SK-N-SH treated with all-trans-retinoic acid at 6 μM for 48 hours (cell line): ENCODE results near the gene SC5D.

Experiments
- ATAC-seq: fragments of 200-7000 bp; cut with Tn5 transposase; 3 replicates; pipeline ENCODE4 v1.9.1; 2020; ENCODE audit warnings: mild to moderate bottlenecking, moderate library complexity
- ARNTL ChIP-seq: fragments of 450-650 bp; formaldehyde crosslinking; IDR thresholded peaks from 2 replicates; pipeline ENCODE4 v1.5.0; 2020; ENCODE audit warnings: low read depth, mild to moderate bottlenecking, moderate library complexity, borderline replicate concordance
- BACH2 ChIP-seq: fragments of 250-450 bp; sonication (Bioruptor Pico); IDR thresholded peaks from 2 replicates; pipeline ENCODE4 v1.9.0; 2021; ENCODE audit warnings: mild to moderate bottlenecking, borderline replicate concordance
- CSDC2 ChIP-seq: fragments of 250-450 bp; sonication (Bioruptor Pico); IDR thresholded peaks from 2 replicates; pipeline ENCODE4 v1.5.0; 2020; ENCODE audit warnings: mild to moderate bottlenecking, moderate library complexity
- ESRRG ChIP-seq: fragments of 250-450 bp; sonication (Bioruptor Pico); IDR thresholded peaks from 2 replicates; pipeline ENCODE4 v1.6.1; 2021; ENCODE audit warnings: mild to moderate bottlenecking
- ISL1 ChIP-seq: fragments of 250-450 bp; sonication (Bioruptor Pico); IDR thresholded peaks from 2 replicates; pipeline ENCODE4 v2.1.2; 2022; ENCODE audit warnings: mild to moderate bottlenecking, moderate library complexity
- PPARA ChIP-seq: fragments of 250-450 bp; sonication (Bioruptor Pico); IDR thresholded peaks from 2 replicates; pipeline ENCODE4 v1.5.0; 2020; ENCODE audit warnings: mild to moderate bottlenecking, borderline replicate concordance
- RARB ChIP-seq: fragments of 250-450 bp; sonication (Bioruptor Pico); IDR thresholded peaks from 2 replicates; pipeline ENCODE4 v1.8.0; 2021; ENCODE audit warnings: mild to moderate bottlenecking, moderate library complexity
- SNAI2 ChIP-seq: fragments of 250-450 bp; sonication (Bioruptor Pico); IDR thresholded peaks from 2 replicates; pipeline ENCODE4 v1.5.0; 2020; ENCODE audit warnings: mild to moderate bottlenecking, moderate library complexity
- TOX ChIP-seq: fragments of 250-450 bp; sonication (Bioruptor Pico); IDR thresholded peaks from 2 replicates; pipeline ENCODE4 v1.8.0; 2021; ENCODE audit warnings: mild to moderate bottlenecking, moderate library complexity, borderline replicate concordance
- ZC3H10 ChIP-seq: fragments of 250-450 bp; sonication (Bioruptor Pico); IDR thresholded peaks from 2 replicates; pipeline ENCODE4 v1.5.1; 2021; ENCODE audit warnings: mild to moderate bottlenecking, moderate library complexity
- ZFP3 ChIP-seq: fragments of 250-450 bp; sonication (Bioruptor Pico); IDR thresholded peaks from 2 replicates; pipeline ENCODE4 v1.5.0; 2020; ENCODE audit warnings: mild to moderate bottlenecking, moderate library complexity
- ZNF565 ChIP-seq: fragments of 450-650 bp; formaldehyde crosslinking; conservative IDR thresholded peaks from 2 replicates; pipeline ENCODE4 v1.5.0; 2020; ENCODE audit warnings: low read depth, mild to moderate bottlenecking, moderate library complexity
- ZNF8 ChIP-seq: fragments of 450-650 bp; formaldehyde crosslinking; IDR thresholded peaks from 2 replicates; pipeline ENCODE4 v1.5.0; 2020; ENCODE audit warnings: mild to moderate bottlenecking, moderate library complexity
- TF ChIP-seq, protein P1 (sequence below): fragments of 250-450 bp; sonication (Bioruptor Pico); IDR thresholded peaks from 2 replicates; pipeline ENCODE4 v1.5.1; 2021; ENCODE audit warnings: mild to moderate bottlenecking, moderate library complexity
- TF ChIP-seq, protein P2 (sequence below): fragments of 250-450 bp; sonication (Bioruptor Pico); IDR thresholded peaks from 2 replicates; pipeline ENCODE4 v1.5.1; 2020; ENCODE audit warnings: low read depth, mild to moderate bottlenecking, moderate library complexity
- TF ChIP-seq, protein P3 (sequence below): fragments of 250-450 bp; sonication (Bioruptor Pico); IDR thresholded peaks from 2 replicates; pipeline ENCODE4 v1.5.0; 2020; ENCODE audit warnings: mild to moderate bottlenecking, moderate library complexity
- TF ChIP-seq, protein P4 (sequence below): fragments of 250-450 bp; sonication (Bioruptor Pico); IDR thresholded peaks from 2 replicates; pipeline ENCODE4 v1.8.0; 2021; ENCODE audit warnings: low read depth, mild to moderate bottlenecking, moderate library complexity, borderline replicate concordance
- TF ChIP-seq, protein P5 (sequence below): fragments of 250-450 bp; sonication (Bioruptor Pico); IDR thresholded peaks from 2 replicates; pipeline ENCODE4 v1.8.0; 2020; ENCODE audit warnings: mild to moderate bottlenecking, moderate library complexity, borderline replicate concordance

The SC5D gene

DNA sequence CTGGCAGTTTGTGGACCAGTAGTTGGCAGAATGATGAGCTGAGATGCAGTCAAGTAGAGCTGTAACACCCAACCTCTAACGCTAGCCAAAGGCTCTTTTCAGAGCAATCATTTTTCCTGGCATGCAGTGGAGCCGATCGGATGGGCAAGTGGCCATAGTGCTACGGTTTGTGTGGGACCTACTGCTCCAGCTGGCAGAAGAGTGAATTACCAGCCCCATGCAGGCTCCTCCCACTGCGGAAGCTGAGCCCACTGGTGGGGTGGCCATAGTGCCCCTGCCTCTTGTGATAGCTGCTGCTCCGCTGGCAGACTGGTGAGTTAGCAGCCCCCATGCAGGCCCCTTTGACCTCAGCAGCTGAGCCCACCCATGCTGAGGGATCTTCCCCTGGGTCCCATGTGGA, 27.0 kb upstream of the SC5D start:
- peak; percentile 30; the same call in 2 of the 3 replicates for ATAC-seq
- TF ChIP-seq CSDC2 (CRISPR knock-in tag) (no peak), PPARA (CRISPR knock-in tag) (no peak), ISL1 (CRISPR knock-in tag) (no peak)
- TF ChIP-seq, protein P1, sequence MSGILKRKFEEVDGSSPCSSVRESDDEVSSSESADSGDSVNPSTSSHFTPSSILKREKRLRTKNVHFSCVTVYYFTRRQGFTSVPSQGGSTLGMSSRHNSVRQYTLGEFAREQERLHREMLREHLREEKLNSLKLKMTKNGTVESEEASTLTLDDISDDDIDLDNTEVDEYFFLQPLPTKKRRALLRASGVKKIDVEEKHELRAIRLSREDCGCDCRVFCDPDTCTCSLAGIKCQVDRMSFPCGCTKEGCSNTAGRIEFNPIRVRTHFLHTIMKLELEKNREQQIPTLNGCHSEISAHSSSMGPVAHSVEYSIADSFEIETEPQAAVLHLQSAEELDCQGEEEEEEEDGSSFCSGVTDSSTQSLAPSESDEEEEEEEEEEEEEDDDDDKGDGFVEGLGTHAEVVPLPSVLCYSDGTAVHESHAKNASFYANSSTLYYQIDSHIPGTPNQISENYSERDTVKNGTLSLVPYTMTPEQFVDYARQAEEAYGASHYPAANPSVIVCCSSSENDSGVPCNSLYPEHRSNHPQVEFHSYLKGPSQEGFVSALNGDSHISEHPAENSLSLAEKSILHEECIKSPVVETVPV (CRISPR knock-in tag) = no peak
- TF ChIP-seq, protein P2, sequence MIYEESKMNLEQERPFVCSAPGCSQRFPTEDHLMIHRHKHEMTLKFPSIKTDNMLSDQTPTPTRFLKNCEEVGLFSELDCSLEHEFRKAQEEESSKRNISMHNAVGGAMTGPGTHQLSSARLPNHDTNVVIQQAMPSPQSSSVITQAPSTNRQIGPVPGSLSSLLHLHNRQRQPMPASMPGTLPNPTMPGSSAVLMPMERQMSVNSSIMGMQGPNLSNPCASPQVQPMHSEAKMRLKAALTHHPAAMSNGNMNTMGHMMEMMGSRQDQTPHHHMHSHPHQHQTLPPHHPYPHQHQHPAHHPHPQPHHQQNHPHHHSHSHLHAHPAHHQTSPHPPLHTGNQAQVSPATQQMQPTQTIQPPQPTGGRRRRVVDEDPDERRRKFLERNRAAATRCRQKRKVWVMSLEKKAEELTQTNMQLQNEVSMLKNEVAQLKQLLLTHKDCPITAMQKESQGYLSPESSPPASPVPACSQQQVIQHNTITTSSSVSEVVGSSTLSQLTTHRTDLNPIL (CRISPR knock-in tag) = no peak

DNA sequence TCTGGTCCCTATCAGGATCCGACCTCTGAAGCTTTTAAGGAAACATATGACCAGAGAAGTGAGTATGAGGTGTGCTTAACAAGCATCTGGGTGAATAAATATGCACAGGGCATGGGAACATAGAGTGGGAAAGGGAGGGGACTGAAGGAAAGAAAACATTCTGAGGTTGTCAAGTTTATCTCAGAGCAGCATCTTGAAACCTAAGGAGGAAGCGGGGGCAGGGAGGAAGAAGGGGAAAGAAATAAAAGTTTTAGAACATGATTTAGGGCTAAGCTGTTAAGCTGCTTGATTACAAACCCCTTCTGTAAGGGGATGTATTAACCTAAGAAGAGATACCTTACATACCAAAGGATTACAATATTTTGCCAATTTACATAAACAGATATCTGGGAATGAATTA, 24.0 kb upstream of the SC5D start:
- no peak for ATAC-seq
- TF ChIP-seq ARNTL (CRISPR knock-in tag) (no peak), BACH2 (CRISPR knock-in tag) (no peak), ZNF8 (no peak), TOX (no peak), SNAI2 (CRISPR knock-in tag) (no peak), ZC3H10 (CRISPR knock-in tag) (no peak), ESRRG (CRISPR knock-in tag) (no peak), ZNF565 (CRISPR knock-in tag) (no peak), ZFP3 (CRISPR knock-in tag) (no peak), RARB (CRISPR knock-in tag) (no peak), PPARA (CRISPR knock-in tag) (no peak)
- TF ChIP-seq, protein P3, sequence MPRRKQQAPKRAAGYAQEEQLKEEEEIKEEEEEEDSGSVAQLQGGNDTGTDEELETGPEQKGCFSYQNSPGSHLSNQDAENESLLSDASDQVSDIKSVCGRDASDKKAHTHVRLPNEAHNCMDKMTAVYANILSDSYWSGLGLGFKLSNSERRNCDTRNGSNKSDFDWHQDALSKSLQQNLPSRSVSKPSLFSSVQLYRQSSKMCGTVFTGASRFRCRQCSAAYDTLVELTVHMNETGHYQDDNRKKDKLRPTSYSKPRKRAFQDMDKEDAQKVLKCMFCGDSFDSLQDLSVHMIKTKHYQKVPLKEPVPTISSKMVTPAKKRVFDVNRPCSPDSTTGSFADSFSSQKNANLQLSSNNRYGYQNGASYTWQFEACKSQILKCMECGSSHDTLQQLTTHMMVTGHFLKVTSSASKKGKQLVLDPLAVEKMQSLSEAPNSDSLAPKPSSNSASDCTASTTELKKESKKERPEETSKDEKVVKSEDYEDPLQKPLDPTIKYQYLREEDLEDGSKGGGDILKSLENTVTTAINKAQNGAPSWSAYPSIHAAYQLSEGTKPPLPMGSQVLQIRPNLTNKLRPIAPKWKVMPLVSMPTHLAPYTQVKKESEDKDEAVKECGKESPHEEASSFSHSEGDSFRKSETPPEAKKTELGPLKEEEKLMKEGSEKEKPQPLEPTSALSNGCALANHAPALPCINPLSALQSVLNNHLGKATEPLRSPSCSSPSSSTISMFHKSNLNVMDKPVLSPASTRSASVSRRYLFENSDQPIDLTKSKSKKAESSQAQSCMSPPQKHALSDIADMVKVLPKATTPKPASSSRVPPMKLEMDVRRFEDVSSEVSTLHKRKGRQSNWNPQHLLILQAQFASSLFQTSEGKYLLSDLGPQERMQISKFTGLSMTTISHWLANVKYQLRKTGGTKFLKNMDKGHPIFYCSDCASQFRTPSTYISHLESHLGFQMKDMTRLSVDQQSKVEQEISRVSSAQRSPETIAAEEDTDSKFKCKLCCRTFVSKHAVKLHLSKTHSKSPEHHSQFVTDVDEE (CRISPR knock-in tag) = no peak
- TF ChIP-seq, protein P4, sequence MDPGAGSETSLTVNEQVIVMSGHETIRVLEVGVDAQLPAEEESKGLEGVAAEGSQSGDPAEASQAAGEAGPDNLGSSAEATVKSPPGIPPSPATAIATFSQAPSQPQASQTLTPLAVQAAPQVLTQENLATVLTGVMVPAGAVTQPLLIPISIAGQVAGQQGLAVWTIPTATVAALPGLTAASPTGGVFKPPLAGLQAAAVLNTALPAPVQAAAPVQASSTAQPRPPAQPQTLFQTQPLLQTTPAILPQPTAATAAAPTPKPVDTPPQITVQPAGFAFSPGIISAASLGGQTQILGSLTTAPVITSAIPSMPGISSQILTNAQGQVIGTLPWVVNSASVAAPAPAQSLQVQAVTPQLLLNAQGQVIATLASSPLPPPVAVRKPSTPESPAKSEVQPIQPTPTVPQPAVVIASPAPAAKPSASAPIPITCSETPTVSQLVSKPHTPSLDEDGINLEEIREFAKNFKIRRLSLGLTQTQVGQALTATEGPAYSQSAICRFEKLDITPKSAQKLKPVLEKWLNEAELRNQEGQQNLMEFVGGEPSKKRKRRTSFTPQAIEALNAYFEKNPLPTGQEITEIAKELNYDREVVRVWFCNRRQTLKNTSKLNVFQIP (CRISPR knock-in tag) = no peak
- TF ChIP-seq, protein P2 (CRISPR knock-in tag) = no peak
- TF ChIP-seq, protein P1 (CRISPR knock-in tag) = no peak
- TF ChIP-seq, protein P5, sequence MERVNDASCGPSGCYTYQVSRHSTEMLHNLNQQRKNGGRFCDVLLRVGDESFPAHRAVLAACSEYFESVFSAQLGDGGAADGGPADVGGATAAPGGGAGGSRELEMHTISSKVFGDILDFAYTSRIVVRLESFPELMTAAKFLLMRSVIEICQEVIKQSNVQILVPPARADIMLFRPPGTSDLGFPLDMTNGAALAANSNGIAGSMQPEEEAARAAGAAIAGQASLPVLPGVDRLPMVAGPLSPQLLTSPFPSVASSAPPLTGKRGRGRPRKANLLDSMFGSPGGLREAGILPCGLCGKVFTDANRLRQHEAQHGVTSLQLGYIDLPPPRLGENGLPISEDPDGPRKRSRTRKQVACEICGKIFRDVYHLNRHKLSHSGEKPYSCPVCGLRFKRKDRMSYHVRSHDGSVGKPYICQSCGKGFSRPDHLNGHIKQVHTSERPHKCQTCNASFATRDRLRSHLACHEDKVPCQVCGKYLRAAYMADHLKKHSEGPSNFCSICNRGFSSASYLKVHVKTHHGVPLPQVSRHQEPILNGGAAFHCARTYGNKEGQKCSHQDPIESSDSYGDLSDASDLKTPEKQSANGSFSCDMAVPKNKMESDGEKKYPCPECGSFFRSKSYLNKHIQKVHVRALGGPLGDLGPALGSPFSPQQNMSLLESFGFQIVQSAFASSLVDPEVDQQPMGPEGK (CRISPR knock-in tag) = no peak
